Measurements from ENCODE around the gene ARHGAP12.
A peak's percentile ranks its signal among the peaks of the same experiment; 100 is the strongest.

Gene ARHGAP12

DNA sequence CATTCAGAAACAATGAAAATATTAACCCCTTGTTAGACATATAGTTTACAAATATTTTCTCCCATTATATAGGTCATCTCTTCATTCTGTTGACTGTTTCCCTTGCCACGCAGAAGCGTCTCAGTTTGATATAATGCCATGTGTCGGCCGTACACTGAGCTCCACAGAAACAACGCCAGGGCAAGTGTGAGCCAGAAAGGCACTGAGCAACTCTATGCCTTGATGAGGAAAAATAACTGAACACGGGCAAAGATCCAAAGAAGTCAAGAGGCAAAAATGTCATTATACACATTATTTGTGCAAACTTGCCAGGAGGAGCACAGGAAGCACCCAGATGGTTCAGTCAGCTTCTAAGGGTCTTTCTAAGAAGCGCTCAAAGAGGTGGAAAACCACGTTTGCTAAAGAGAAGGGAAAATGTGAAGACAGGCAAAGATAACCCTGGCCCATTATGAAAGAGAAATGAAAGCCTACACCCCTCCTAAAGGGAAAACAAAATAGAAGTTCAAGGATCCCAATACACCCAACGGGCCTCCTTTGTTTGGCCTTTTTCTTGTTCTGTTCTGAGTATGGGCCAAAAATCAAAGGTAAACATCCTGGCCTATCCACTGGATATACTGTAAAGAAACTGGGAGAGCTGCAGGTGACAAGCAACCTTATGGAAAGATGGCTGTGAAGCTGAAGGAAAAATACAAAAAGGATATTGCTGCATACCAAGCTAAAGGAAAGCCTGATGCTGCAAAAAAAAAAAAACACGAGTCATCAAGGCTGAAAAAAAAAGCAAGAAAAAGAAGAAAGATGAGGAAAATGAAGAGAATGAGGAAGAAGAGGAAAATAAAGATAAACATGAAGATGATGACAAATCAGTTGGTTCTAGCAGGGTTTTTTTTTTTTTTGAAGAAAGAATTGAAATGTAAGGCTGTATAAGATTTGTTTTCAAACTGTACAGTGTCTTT lies 15.5 kb downstream of the ARHGAP12 start:
- no peak overlapping the region for H4K8ac ChIP-seq (ENCODE audit: low read depth, low read length)
- H4K12ac ChIP-seq (ENCODE audit: low read depth, low read length): no peak overlapping the region
- no peak overlapping the region for H3K27ac ChIP-seq (ENCODE audit: low read depth, low read length)
- H2AFZ ChIP-seq (ENCODE audit: insufficient read depth, low read length, poor library complexity): no peak overlapping the region
- no peak overlapping the region for H3K9ac ChIP-seq (ENCODE audit: low read length)
- peaks cover 1 to 3% of the 10 kb centered on the region in 2 experiments for H3K36me3 ChIP-seq (ENCODE audit: control insufficient read depth in 1 of 2, insufficient read depth in 2 of 2, low read length in 2 of 2)
- peak overlapping the region; percentile 66 for H2AK5ac ChIP-seq (ENCODE audit: low read length)
- no peak overlapping the region for H3K4me3 ChIP-seq (ENCODE audit: low read depth, low read length)
- peak overlapping the region; percentile 40 for H2BK120ac ChIP-seq (ENCODE audit: insufficient read depth, low read length, poor library complexity)
- peaks cover 5 to 6% of the 10 kb centered on the region in 2 experiments for H3K4me1 ChIP-seq (ENCODE audit: control insufficient read depth in 1 of 2, insufficient read depth in 2 of 2, low read length in 2 of 2)
- H3K14ac ChIP-seq (ENCODE audit: low read length): no peak overlapping the region
- H3K4ac ChIP-seq (ENCODE audit: low read depth, low read length): peak overlapping the region; percentile 90
- H2BK12ac ChIP-seq (ENCODE audit: low read length): peak overlapping the region; percentile 63
- H2BK5ac ChIP-seq (ENCODE audit: low read depth, low read length, poor library complexity): no peak overlapping the region
- H3K9me3 ChIP-seq (ENCODE audit: insufficient read depth, low read depth, low read length): no peaks in the 10 kb centered on the region
- H3K23ac ChIP-seq (ENCODE audit: low read length): no peak overlapping the region
- H3K79me2 ChIP-seq (ENCODE audit: control insufficient read depth, insufficient read depth, low read length, poor library complexity): peaks cover 2% of the 10 kb centered on the region
- WGBS (ENCODE audit: extremely low coverage, insufficient coverage, insufficient read length): no CpG with 5 or more reads among the region's 10 CpGs
- no peak overlapping the region for H3K4me2 ChIP-seq (ENCODE audit: low read length)
- H3K79me1 ChIP-seq (ENCODE audit: low read length): no peaks in the 10 kb centered on the region
- H4K91ac ChIP-seq (ENCODE audit: low read depth, low read length): no peak overlapping the region
- H3K27me3 ChIP-seq (ENCODE audit: insufficient read depth, low read length): no peaks in the 10 kb centered on the region
- H3K18ac ChIP-seq (ENCODE audit: low read length): no peak overlapping the region
- DNase-seq: peak in 1 of 2 donors; percentile 14

- H3K14ac ChIP-seq (ENCODE audit: low read length): no peak overlapping the region
- no peak overlapping the region for H2BK12ac ChIP-seq (ENCODE audit: low read length)
- H3K9ac ChIP-seq (ENCODE audit: low read length): no peak overlapping the region
- no peaks in the 10 kb centered on the region for H3K79me1 ChIP-seq (ENCODE audit: low read length)
- no peaks in the 10 kb centered on the region for H3K27me3 ChIP-seq (ENCODE audit: insufficient read depth, low read length)
- no peak overlapping the region for H2AK5ac ChIP-seq (ENCODE audit: low read length)
- no peak overlapping the region for H3K27ac ChIP-seq (ENCODE audit: low read depth, low read length)
- H3K4me2 ChIP-seq (ENCODE audit: low read length): no peak overlapping the region
- no peak overlapping the region for H4K8ac ChIP-seq (ENCODE audit: low read depth, low read length)
- H4K12ac ChIP-seq (ENCODE audit: low read depth, low read length): no peak overlapping the region
- H3K23ac ChIP-seq (ENCODE audit: low read length): no peak overlapping the region
- H3K4ac ChIP-seq (ENCODE audit: low read depth, low read length): no peak overlapping the region
- no peak overlapping the region for H2AFZ ChIP-seq (ENCODE audit: insufficient read depth, low read length, poor library complexity)
- peaks cover 2% of the 10 kb centered on the region for H3K79me2 ChIP-seq (ENCODE audit: control insufficient read depth, insufficient read depth, low read length, poor library complexity)
- DNase-seq: peak in 1 of 2 donors; percentile 50
- H2BK120ac ChIP-seq (ENCODE audit: insufficient read depth, low read length, poor library complexity): no peak overlapping the region
- H3K4me3 ChIP-seq (ENCODE audit: low read depth, low read length): no peak overlapping the region
- H4K91ac ChIP-seq (ENCODE audit: low read depth, low read length): no peak overlapping the region
- H3K36me3 ChIP-seq (ENCODE audit: control insufficient read depth in 1 of 2, insufficient read depth in 2 of 2, low read length in 2 of 2): peaks cover 3 to 5% of the 10 kb centered on the region in 2 experiments
- H2BK5ac ChIP-seq (ENCODE audit: low read depth, low read length, poor library complexity): no peak overlapping the region
- H3K18ac ChIP-seq (ENCODE audit: low read length): no peak overlapping the region
- H3K9me3 ChIP-seq (ENCODE audit: insufficient read depth, low read depth, low read length): no peaks in the 10 kb centered on the region
- WGBS (ENCODE audit: extremely low coverage, insufficient coverage, insufficient read length): no CpG with 5 or more reads among the region's 2 CpGs
- peaks cover 5 to 6% of the 10 kb centered on the region in 2 experiments for H3K4me1 ChIP-seq (ENCODE audit: control insufficient read depth in 1 of 2, insufficient read depth in 2 of 2, low read length in 2 of 2)
These were observed 16.3 kb downstream of the ARHGAP12 start for GRCh38 chr10:31912289-31912688.

DNA sequence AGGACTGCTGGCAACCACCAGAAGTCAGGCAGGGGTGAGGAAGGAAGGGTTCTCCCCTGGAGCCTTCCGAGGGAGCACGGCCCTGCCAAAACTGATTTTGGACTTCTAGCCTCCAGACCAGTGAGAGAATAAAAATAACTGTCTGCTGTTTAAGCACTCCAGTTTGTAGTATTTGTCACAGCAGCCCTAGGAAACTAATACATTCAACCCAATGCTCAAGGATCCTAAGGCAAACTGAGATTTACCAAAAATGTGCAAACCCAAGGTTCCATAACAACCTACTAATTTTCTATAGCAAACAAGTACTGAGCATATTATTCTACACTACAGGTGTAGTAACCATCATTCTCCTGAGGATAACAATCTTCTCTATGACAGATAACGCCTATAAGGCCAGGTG lies 18.6 kb downstream of the ARHGAP12 start:
- Histone ChIP-seq H3K9me3 (ENCODE audit: insufficient read depth, low read depth, low read length) (no peaks in the 10 kb centered on the region), H3K27me3 (ENCODE audit: insufficient read depth, low read length) (no peaks in the 10 kb centered on the region), H3K9ac (ENCODE audit: low read length) (no peak overlapping the region), H3K36me3 (ENCODE audit: control insufficient read depth in 1 of 2, insufficient read depth in 2 of 2, low read length in 2 of 2) (peaks cover 4 to 5% of the 10 kb centered on the region in 2 experiments), H4K12ac (ENCODE audit: low read depth, low read length) (no peak overlapping the region), H2BK12ac (ENCODE audit: low read length) (no peak overlapping the region), H3K79me2 (ENCODE audit: control insufficient read depth, insufficient read depth, low read length, poor library complexity) (peaks cover 2% of the 10 kb centered on the region), H3K4me1 (ENCODE audit: control insufficient read depth in 1 of 2, insufficient read depth in 2 of 2, low read length in 2 of 2) (peaks cover 5 to 6% of the 10 kb centered on the region in 2 experiments), H4K91ac (ENCODE audit: low read depth, low read length) (no peak overlapping the region), H3K4me3 (ENCODE audit: low read depth, low read length) (no peak overlapping the region), H3K79me1 (ENCODE audit: low read length) (no peaks in the 10 kb centered on the region), H2AFZ (ENCODE audit: insufficient read depth, low read length, poor library complexity) (no peak overlapping the region), H4K8ac (ENCODE audit: low read depth, low read length) (no peak overlapping the region), H3K4me2 (ENCODE audit: low read length) (no peak overlapping the region), H2BK120ac (ENCODE audit: insufficient read depth, low read length, poor library complexity) (no peak overlapping the region), H3K23ac (ENCODE audit: low read length) (no peak overlapping the region), H3K27ac (ENCODE audit: low read depth, low read length) (no peak overlapping the region), H2BK5ac (ENCODE audit: low read depth, low read length, poor library complexity) (no peak overlapping the region), H3K4ac (ENCODE audit: low read depth, low read length) (no peak overlapping the region), H3K18ac (ENCODE audit: low read length) (no peak overlapping the region), H3K14ac (ENCODE audit: low read length) (no peak overlapping the region), H2AK5ac (ENCODE audit: low read length) (no peak overlapping the region)
- WGBS (ENCODE audit: extremely low coverage, insufficient coverage, insufficient read length): no CpG with 5 or more reads among the region's 3 CpGs
- peak in 1 of 2 donors; percentile 52 for DNase-seq

- Histone ChIP-seq H3K27me3 (ENCODE audit: insufficient read depth, low read length) (no peaks in the 10 kb centered on the region), H3K79me2 (ENCODE audit: control insufficient read depth, insufficient read depth, low read length, poor library complexity) (peaks cover 2% of the 10 kb centered on the region), H3K23ac (ENCODE audit: low read length) (no peak overlapping the region), H3K9ac (ENCODE audit: low read length) (no peak overlapping the region), H3K4me2 (ENCODE audit: low read length) (no peak overlapping the region), H4K12ac (ENCODE audit: low read depth, low read length) (no peak overlapping the region), H4K8ac (ENCODE audit: low read depth, low read length) (no peak overlapping the region), H3K36me3 (ENCODE audit: control insufficient read depth in 1 of 2, insufficient read depth in 2 of 2, low read length in 2 of 2) (peaks cover 4 to 5% of the 10 kb centered on the region in 2 experiments), H2AK5ac (ENCODE audit: low read length) (no peak overlapping the region), H3K18ac (ENCODE audit: low read length) (no peak overlapping the region), H2BK120ac (ENCODE audit: insufficient read depth, low read length, poor library complexity) (no peak overlapping the region), H2BK5ac (ENCODE audit: low read depth, low read length, poor library complexity) (no peak overlapping the region), H3K4me3 (ENCODE audit: low read depth, low read length) (no peak overlapping the region), H3K79me1 (ENCODE audit: low read length) (no peaks in the 10 kb centered on the region), H3K4ac (ENCODE audit: low read depth, low read length) (no peak overlapping the region), H3K14ac (ENCODE audit: low read length) (no peak overlapping the region), H3K27ac (ENCODE audit: low read depth, low read length) (no peak overlapping the region), H2BK12ac (ENCODE audit: low read length) (no peak overlapping the region), H2AFZ (ENCODE audit: insufficient read depth, low read length, poor library complexity) (no peak overlapping the region), H4K91ac (ENCODE audit: low read depth, low read length) (no peak overlapping the region), H3K4me1 (ENCODE audit: control insufficient read depth in 1 of 2, insufficient read depth in 2 of 2, low read length in 2 of 2) (peaks cover 3 to 4% of the 10 kb centered on the region in 2 experiments), H3K9me3 (ENCODE audit: insufficient read depth, low read depth, low read length) (no peaks in the 10 kb centered on the region)
- WGBS (ENCODE audit: extremely low coverage, insufficient coverage, insufficient read length): no CpG with 5 or more reads among the region's 7 CpGs
- DNase-seq: no peak
These were observed 20.5 kb downstream of the ARHGAP12 start for GRCh38 chr10:31908157-31908556.
